Mesendoderm (in vitro differentiated cells): Measurements from ENCODE around the gene TLR6.

Experiments
- DNase-seq: peaks from one replicate; pipeline ENCODE4 v3.0.0; 2013
- H2AK5ac ChIP-seq: 2 replicates; pipeline ENCODE4 v1.6.1; 2013; ENCODE audit warnings: low read length, inconsistent platforms
- H2BK120ac ChIP-seq: 2 replicates; pipeline ENCODE4 v1.6.1; 2013; ENCODE audit warnings: low read depth, mild to moderate bottlenecking, low read length, moderate library complexity, mixed read lengths
- H2BK15ac ChIP-seq: replicated peaks from 2 replicates; pipeline ENCODE4 v1.6.1; 2013; ENCODE audit warnings: low read depth, mild to moderate bottlenecking, moderate library complexity
- H2BK5ac ChIP-seq: 2 replicates; pipeline ENCODE4 v1.6.1; 2013; ENCODE audit warnings: low read length, inconsistent platforms
- H3K18ac ChIP-seq: 2 replicates; pipeline ENCODE4 v1.6.1; 2013; ENCODE audit warnings: mild to moderate bottlenecking, low read length, mixed read lengths
- H3K23ac ChIP-seq: one replicate; pipeline ENCODE4 v1.6.1; 2013; ENCODE audit warnings: low read length
- H3K27ac ChIP-seq: 2 replicates; pipeline ENCODE4 v1.5.1; 2013; ENCODE audit warnings: low read depth, mild to moderate bottlenecking, inconsistent platforms, low read length, moderate library complexity
- H3K27me3 ChIP-seq: 2 replicates; pipeline ENCODE4 v1.6.1; 2013; ENCODE audit warnings: low read length, control low read depth, mild to moderate bottlenecking, inconsistent platforms; ENCODE audit not compliant: insufficient read depth, poor library complexity
- H3K36me3 ChIP-seq: 2 replicates; pipeline ENCODE4 v1.6.1; 2013; ENCODE audit warnings: low read length, inconsistent platforms; ENCODE audit not compliant: control insufficient read depth, insufficient read depth
- H3K4ac ChIP-seq: one replicate; pipeline ENCODE4 v1.6.1; 2013; ENCODE audit warnings: low read depth, mild to moderate bottlenecking, low read length, moderate library complexity
- H3K4me1 ChIP-seq: 2 replicates; pipeline ENCODE4 v1.6.1; 2013; ENCODE audit warnings: low read depth, low read length, inconsistent platforms; ENCODE audit not compliant: control insufficient read depth
- H3K4me2 ChIP-seq: 2 replicates; pipeline ENCODE4 v1.6.1; 2013; ENCODE audit warnings: low read length
- H3K4me3 ChIP-seq: 2 replicates; pipeline ENCODE4 v1.5.1; 2013; ENCODE audit warnings: mild to moderate bottlenecking, low read length
- H3K56ac ChIP-seq: one replicate; pipeline ENCODE4 v1.6.1; 2013; ENCODE audit warnings: low read length
- H3K79me1 ChIP-seq: 2 replicates; pipeline ENCODE4 v1.6.1; 2013; ENCODE audit warnings: low read length, inconsistent platforms
- H3K79me2 ChIP-seq: 2 replicates; pipeline ENCODE4 v1.6.1; 2013; ENCODE audit warnings: mild to moderate bottlenecking, low read length; ENCODE audit not compliant: control insufficient read depth, insufficient read depth
- H3K9ac ChIP-seq: 2 replicates; pipeline ENCODE4 v1.6.1; 2013; ENCODE audit warnings: low read length, inconsistent platforms
- H4K5ac ChIP-seq: one replicate; pipeline ENCODE4 v1.6.1; 2013; ENCODE audit warnings: low read length
- H4K8ac ChIP-seq: one replicate; pipeline ENCODE4 v1.6.1; 2013; ENCODE audit warnings: low read depth, mild to moderate bottlenecking, control low read depth, low read length, moderate library complexity
- WGBS: extraction: QIAGEN DNeasy Blood & Tissue Kit; methylation state at CpG from one replicate; pipeline ENCODE4 v1.1.7; 2013; ENCODE audit warnings: low lambda C conversion rate, missing lambda C conversion rate; ENCODE audit not compliant: insufficient coverage; ENCODE audit errors: extremely low coverage; 5-methylcytosine and 5-hydroxymethylcytosine counted together

The TLR6 gene

DNA sequence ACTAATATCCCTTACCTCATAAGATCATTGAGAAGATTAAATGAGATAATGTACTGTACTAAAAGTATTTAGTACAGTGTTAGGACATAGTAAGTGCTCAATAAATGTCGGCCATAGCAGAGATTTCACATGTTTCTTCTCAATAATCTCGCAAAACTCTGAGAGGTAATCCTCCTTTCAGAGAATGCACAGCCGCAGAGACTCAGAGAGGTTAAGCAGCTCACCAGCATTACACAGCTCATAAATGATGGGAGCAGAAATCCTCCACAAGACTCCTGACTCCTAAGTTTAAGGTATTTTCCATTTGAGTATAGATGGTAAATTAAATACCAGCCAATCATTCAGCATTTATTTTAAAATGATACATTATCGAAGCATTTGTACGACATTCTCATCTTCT is 45.6 kb upstream of the TLR6 start:
- Histone ChIP-seq H3K4me2 (no peak overlapping the region), H3K4me1 (no peaks in the 10 kb centered on the region), H3K79me1 (no peaks in the 10 kb centered on the region), H3K79me2 (no peaks in the 10 kb centered on the region), H2BK15ac (no peak overlapping the region), H3K27ac (no peak overlapping the region), H3K4me3 (no peak overlapping the region), H2BK5ac (no peak overlapping the region), H3K36me3 (peaks cover 1% of the 10 kb centered on the region), H2BK120ac (no peak overlapping the region), H4K8ac (no peak overlapping the region), H3K27me3 (no peaks in the 10 kb centered on the region), H3K23ac (no peak overlapping the region), H2AK5ac (no peak overlapping the region), H3K18ac (no peak overlapping the region), H4K5ac (no peak overlapping the region), H3K9ac (no peak overlapping the region), H3K56ac (no peak overlapping the region), H3K4ac (no peak overlapping the region)
- no peak for DNase-seq
- WGBS, result no CpG with 5 or more reads among the region's 5 CpGs

DNA sequence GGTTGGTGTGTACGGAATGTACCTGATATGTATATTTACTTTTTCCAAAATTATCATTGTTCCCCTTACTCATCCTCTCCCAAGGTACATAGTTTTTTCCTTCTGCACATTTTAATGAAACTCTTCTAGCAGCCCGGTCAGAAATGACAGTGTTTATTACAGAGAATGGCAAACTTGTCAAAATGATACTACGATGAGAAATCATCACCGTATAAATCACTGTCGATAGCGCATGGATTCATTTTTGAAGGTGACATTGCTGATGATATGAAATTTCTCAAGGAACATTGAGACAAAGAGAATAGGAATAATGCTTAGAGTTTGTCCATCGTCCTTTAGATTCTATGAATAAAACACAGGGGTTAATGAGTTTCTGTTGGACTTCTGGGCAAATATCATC is 41.6 kb upstream of the TLR6 start:
- H3K4me2 ChIP-seq, result no peak overlapping the region
- H2BK15ac ChIP-seq, result no peak overlapping the region
- no peaks in the 10 kb centered on the region for H3K79me1 ChIP-seq
- no peaks in the 10 kb centered on the region for H3K4me1 ChIP-seq
- no peaks in the 10 kb centered on the region for H3K36me3 ChIP-seq
- no peak overlapping the region for H3K23ac ChIP-seq
- no peak overlapping the region for H2BK120ac ChIP-seq
- H3K18ac ChIP-seq, result no peak overlapping the region
- no peaks in the 10 kb centered on the region for H3K27me3 ChIP-seq
- no peak overlapping the region for H3K56ac ChIP-seq
- no peak overlapping the region for H2AK5ac ChIP-seq
- H3K9ac ChIP-seq, result no peak overlapping the region
- no peak overlapping the region for H4K5ac ChIP-seq
- H3K79me2 ChIP-seq, result no peaks in the 10 kb centered on the region
- no peak overlapping the region for H4K8ac ChIP-seq
- H3K4ac ChIP-seq, result no peak overlapping the region
- H2BK5ac ChIP-seq, result no peak overlapping the region
- H3K4me3 ChIP-seq, result no peak overlapping the region
- no peak overlapping the region for H3K27ac ChIP-seq
- no CpG with 5 or more reads among the region's 7 CpGs for WGBS
- no peak for DNase-seq

DNA sequence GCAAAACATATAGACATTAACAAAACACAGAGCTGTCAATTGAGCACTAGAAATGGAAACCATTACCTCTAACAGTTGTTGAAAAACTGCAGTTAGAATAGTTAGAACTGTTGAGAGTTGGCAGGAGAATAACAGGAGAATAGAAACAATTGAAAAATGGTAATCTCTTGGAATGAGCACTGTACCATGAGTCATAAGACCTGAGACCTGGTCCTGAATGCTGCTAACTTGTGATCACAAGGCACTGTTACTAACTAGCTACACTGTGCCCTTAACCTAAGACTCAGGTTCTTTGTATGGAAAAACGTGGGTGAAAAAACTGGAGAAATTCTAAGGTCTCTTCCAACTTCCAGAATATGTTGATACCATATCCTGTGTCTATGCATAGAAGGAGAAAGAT is 40.3 kb upstream of the TLR6 start:
- DNase-seq, result no peak
- Histone ChIP-seq H2AK5ac (no peak overlapping the region), H3K4me3 (no peak overlapping the region), H2BK15ac (no peak overlapping the region), H3K4me2 (no peak overlapping the region), H4K8ac (no peak overlapping the region), H2BK5ac (no peak overlapping the region), H3K27ac (no peak overlapping the region), H3K4me1 (no peaks in the 10 kb centered on the region), H3K18ac (no peak overlapping the region), H2BK120ac (no peak overlapping the region), H3K79me2 (no peaks in the 10 kb centered on the region), H3K79me1 (no peaks in the 10 kb centered on the region), H3K4ac (no peak overlapping the region), H3K23ac (no peak overlapping the region), H3K56ac (no peak overlapping the region), H3K27me3 (no peaks in the 10 kb centered on the region), H3K36me3 (no peaks in the 10 kb centered on the region), H4K5ac (no peak overlapping the region), H3K9ac (no peak overlapping the region)
- WGBS, result no CpG with 5 or more reads among the region's 1 CpG

DNA sequence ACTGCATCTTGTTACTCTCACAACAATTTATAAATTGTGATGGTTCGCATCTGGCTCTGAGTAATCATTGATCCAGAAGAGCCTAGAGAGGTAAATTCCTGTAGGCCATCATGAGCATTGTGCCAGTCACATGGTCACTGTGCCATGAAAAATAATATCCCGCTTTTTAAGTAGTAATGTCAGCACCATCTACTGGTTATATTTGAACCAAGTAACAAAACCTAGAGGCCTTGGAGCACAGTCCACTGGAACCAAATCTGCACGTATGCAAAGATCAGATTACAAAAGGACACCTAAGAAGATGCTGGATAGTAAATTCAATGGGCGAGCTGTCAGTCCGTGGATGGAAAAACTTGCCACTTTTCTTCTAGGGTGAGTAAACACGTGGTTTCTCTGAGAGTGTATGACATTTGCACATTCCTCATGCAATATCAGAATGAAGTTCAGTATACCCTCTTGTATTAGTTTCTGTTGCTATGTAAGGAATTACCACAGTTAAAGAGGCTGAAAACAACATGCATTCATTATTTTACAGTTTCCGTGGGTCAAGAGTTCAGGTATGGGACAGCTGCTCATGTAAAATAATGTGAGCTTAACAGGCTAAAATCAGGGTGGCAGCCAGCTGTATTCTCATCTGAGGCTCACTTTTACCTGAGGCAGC is 37.8 kb upstream of the TLR6 start:
- H3K18ac ChIP-seq, result no peak overlapping the region
- no peak overlapping the region for H4K8ac ChIP-seq
- H2AK5ac ChIP-seq, result no peak overlapping the region
- WGBS, result no CpG with 5 or more reads among the region's 7 CpGs
- no peak overlapping the region for H3K56ac ChIP-seq
- no peak overlapping the region for H3K4me2 ChIP-seq
- no peak overlapping the region for H3K9ac ChIP-seq
- no peak overlapping the region for H4K5ac ChIP-seq
- H3K23ac ChIP-seq, result no peak overlapping the region
- no peak overlapping the region for H2BK5ac ChIP-seq
- H3K4me3 ChIP-seq, result no peak overlapping the region
- H3K27me3 ChIP-seq, result no peaks in the 10 kb centered on the region
- no peaks in the 10 kb centered on the region for H3K4me1 ChIP-seq
- DNase-seq, result no peak
- no peak overlapping the region for H3K27ac ChIP-seq
- no peaks in the 10 kb centered on the region for H3K79me2 ChIP-seq
- H2BK120ac ChIP-seq, result no peak overlapping the region
- H2BK15ac ChIP-seq, result no peak overlapping the region
- H3K4ac ChIP-seq, result no peak overlapping the region
- H3K79me1 ChIP-seq, result no peaks in the 10 kb centered on the region
- H3K36me3 ChIP-seq, result no peaks in the 10 kb centered on the region

DNA sequence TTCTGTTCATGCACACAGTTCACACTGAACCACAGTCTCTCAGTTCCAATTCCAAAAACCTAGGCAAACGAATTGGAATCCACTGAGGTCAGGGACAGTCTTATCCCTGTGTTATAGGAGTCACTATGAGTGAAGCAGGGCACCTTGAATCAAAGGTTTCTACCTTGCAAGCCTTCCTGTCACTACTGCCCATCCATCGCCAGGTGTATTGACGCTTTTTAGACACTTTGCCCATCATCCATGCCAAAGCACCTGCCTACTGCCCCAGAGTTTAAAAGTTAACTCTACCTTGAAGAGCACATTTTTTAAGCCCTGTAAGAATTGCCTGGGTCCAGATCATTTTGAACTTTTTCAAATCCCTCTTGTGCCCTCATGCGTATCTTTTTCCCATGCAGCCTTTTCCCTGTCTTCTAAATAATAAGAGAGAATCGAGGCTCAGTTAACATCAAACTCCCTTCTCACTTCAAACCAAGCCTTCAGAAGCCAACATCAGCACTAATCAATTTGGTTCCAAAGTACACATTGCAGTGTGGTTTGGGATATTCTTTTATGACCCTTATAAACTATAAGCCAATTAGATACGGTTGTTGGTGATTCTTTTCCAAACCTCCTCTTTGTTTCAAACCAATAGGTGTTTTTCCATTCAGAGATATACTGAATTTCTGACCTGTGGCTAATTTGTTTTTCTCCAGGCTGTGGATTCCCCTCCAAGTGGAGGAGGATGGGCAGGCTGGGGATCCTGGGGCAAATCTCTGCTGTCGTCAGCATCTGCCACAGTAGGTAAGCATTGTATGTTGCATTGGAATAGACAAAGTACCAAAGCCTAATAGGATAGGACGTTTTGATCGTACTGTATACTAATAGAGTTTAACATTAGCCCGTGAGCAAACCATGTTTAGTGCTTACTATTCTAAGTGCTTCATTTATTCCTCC is 34.7 kb upstream of the TLR6 start:
- Histone ChIP-seq H2BK15ac (no peak overlapping the region), H4K5ac (no peak overlapping the region), H4K8ac (no peak overlapping the region), H2BK5ac (no peak overlapping the region), H3K4ac (no peak overlapping the region), H3K27ac (no peak overlapping the region), H3K79me2 (no peaks in the 10 kb centered on the region), H2AK5ac (no peak overlapping the region), H3K4me1 (no peaks in the 10 kb centered on the region), H3K23ac (no peak overlapping the region), H3K4me3 (no peak overlapping the region), H2BK120ac (no peak overlapping the region), H3K9ac (no peak overlapping the region), H3K36me3 (no peaks in the 10 kb centered on the region), H3K27me3 (no peaks in the 10 kb centered on the region), H3K18ac (no peak overlapping the region), H3K56ac (no peak overlapping the region), H3K79me1 (no peaks in the 10 kb centered on the region), H3K4me2 (no peak overlapping the region)
- DNase-seq, result no peak
- no CpG with 5 or more reads among the region's 10 CpGs for WGBS
